Omental fat pad (tissue), 4 donors: ENCODE measurements around the gene SLC9B1. TPM values are rescaled to one million over a fixed set of nuclear protein-coding genes. Genes with fewer than 3 reads are reported as not detected.
"Not testable (repeated sequence)": the region's sequence is repeated elsewhere in the genome, so short reads cannot be mapped to it uniquely, and the experiment has no call there.

Experiments
- ATAC-seq: fragments of 150-250 bp; one replicate; pipeline ENCODE4 v1.9.1; 2016; ENCODE audit warnings: mild to moderate bottlenecking, moderate library complexity; ENCODE audit not compliant: low FRiP score
- DNase-seq: peaks from one replicate; pipeline ENCODE4 v3.0.0-alpha.2; 2019; ENCODE audit warnings: low spot score
- CTCF ChIP-seq, 3 donors: fragments of 450-650 bp; IDR thresholded peaks; one replicate each; pipeline ENCODE4 v1.5.1; 2016 to 2017; ENCODE audit warnings: antibody characterized with exemption in 3 of 3, mild to moderate bottlenecking in 3 of 3, moderate library complexity in 2 of 3
- total RNA-seq, 4 donors: library from RNA; depleted of rRNA; stranded (reverse); fragments of >200 nt; gene quantifications; one replicate each; pipeline ENCODE4 v1.1.0, GENCODE V29; 2016

SLC9B1 gene
- total RNA-seq, 4 donors from 2014 or later, result 0.37 to 1.2 (median 0.83) TPM

DNA sequence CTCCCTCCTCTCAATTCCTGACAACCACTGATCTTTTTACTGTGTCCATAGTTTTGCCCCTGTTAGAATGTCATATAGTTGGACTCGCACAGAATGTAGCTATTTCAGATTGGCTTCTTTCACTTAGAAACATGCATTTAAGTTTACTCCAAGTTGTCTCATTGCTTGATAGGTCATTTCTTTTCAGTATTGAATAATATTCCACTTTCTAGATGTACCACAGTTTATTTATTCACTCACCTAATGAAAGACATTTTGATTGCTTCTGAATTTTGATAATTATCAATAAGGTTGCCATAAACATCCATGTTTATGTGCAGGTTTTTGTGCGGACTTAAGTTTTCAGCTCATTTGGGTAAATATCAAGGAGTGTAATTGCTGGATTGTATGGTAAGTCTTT is 38.5 kb downstream of the SLC9B1 start:
- ATAC-seq (no peak), DNase-seq (no peak)
- no peak for TF ChIP-seq CTCF (IDR thresholded peaks at IDR 0.05)

GRCh38 chr4:102961813-102962212 is 57.7 kb downstream of the SLC9B1 start:
- not testable (repeated sequence) for DNase-seq, ATAC-seq

- no peak for ATAC-seq
- no peak for TF ChIP-seq CTCF (IDR thresholded peaks at IDR 0.05)
- no peak for DNase-seq
Measured at GRCh38 chr4:102959496-102959895, 60.0 kb downstream of the SLC9B1 start.

- TF ChIP-seq CTCF (IDR thresholded peaks at IDR 0.05), result no peak
- no peak for ATAC-seq
- DNase-seq, result no peak
Measured at GRCh38 chr4:102945066-102945465, 74.4 kb downstream of the SLC9B1 start.

DNA sequence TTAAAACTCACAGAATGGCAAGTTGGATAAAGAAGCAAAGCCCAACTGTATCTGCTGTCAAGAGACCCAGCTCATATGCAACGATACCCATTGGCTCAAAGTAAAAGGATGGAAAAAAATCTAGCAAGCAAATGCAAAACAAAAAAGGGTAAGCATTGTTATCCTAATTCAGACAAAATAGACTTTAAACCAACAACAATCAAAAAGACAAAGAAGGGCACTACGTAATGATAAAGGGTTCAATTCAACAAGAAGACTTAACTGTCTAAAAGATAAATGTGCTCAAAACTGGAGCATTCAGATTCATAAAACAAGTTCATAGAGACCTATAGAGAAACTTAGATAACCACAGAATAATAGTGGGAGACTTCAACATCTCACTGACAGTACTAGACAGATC is 81.4 kb downstream of the SLC9B1 start:
- not testable (repeated sequence) for ATAC-seq, DNase-seq

DNA sequence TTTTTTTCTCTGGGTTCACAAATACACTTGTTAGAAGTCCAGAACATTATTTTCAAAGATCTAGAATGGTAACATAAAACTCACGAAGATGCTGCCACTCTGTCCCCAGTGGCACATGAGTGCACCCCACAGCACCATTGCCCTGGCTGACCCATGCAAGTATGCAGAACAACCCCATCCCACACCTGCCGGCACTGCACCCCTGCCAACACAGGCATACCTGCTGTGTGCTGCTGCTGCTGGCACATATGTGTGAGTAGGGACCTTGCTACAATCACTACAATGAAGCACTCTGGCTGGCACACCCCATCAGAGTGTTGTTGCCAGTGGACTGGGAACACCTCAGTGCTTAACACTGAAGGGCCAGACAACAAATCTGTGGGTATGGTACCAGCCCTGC is 83.8 kb downstream of the SLC9B1 start:
- ATAC-seq (no peak), DNase-seq (no peak)
- no peak for TF ChIP-seq CTCF (IDR thresholded peaks at IDR 0.05)

DNA sequence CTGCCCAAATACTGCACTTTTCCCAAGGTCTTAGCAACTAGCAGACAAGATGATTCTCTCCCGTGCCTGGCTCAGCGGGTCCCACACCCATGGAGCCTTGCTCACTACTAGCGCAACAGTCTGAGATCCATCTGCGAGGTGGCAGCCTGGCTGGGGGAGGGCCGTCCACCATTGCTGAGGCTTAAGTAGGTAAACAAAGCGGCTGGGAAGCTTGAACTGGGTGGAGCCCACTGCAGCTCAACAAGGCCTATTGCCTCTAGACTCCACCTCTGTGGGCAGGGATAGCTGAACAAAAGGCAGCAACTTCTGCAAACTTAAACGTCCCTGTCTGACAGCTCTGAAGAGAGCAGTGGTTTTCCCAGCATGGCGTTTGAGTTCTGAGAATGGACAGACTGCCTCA is 99.8 kb downstream of the SLC9B1 start:
- not testable (repeated sequence) for DNase-seq, ATAC-seq

- TF ChIP-seq CTCF (IDR thresholded peaks at IDR 0.05), result no peak
- no peak for ATAC-seq
- DNase-seq, result no peak
Measured at GRCh38 chr4:102918859-102919258, 100.6 kb downstream of the SLC9B1 start.

GRCh38 chr4:102901804-102902203 is 117.7 kb downstream of the SLC9B1 start:
- DNase-seq (no peak), ATAC-seq (no peak)
- TF ChIP-seq CTCF (IDR thresholded peaks at IDR 0.05), result no peak

- ATAC-seq, result not testable (repeated sequence)
Measured at GRCh38 chr4:102897610-102898009, 121.9 kb downstream of the SLC9B1 start.

DNA sequence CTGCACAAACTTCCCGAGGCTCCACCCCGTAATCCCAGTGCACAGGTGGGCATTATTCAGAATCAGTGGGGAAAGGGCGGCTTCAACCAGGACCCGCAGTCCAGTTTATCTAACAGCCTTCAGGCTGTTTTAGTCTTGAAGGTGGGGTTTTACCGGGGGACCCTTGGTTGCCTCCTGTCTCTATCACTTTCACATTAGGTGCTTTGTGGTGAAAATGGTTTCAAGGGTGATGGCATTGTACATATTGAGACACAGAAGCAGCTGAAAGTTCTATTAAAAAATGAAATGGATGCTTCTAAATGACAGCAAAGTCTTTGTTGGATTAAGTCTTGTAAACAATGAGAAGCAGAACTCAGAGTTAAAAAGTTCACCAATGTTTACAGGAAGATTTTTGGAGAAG is 123.0 kb downstream of the SLC9B1 start:
- not testable (repeated sequence) for ATAC-seq, DNase-seq

More at GRCh38 chr4:102897610-102898009, 121.9 kb downstream of the SLC9B1 start:
- DNase-seq, result not testable (repeated sequence)

- not testable (repeated sequence) for DNase-seq, ATAC-seq
Measured at GRCh38 chr4:102889866-102890265, 129.6 kb downstream of the SLC9B1 start.

- not testable (repeated sequence) for DNase-seq, ATAC-seq
Measured at GRCh38 chr4:102888570-102888969, 130.9 kb downstream of the SLC9B1 start.
